CD4-positive, alpha-beta memory T cell (primary cell): ENCODE results near the gene DOP1A. TPM values are rescaled to one million over a fixed set of nuclear protein-coding genes. Genes with fewer than 3 reads are reported as not detected.

ENCODE experiments used
- CTCF ChIA-PET: fragments of 350-600 bp; sonication (Branson Sonifier 250); formaldehyde crosslinking; loops from one replicate; lab custom pipeline; 2021; ENCODE audit warnings: inconsistent platforms; ENCODE audit not compliant: partially characterized antibody; lab: Charles Lee
- POLR2A ChIA-PET: fragments of 350-600 bp; sonication (Branson Sonifier 250); formaldehyde crosslinking; loops from one replicate; lab custom pipeline; 2021; ENCODE audit not compliant: partially characterized antibody; lab: Charles Lee
- DNase-seq, 5 donors: peaks; one replicate each; pipeline versions ENCODE4 v3.0.0 to v3.0.0-alpha.2; 2020 to 2022; ENCODE audit warnings: mixed read lengths in 1 of 5
- H3K27ac ChIP-seq: one replicate; pipeline ENCODE4 v1.7.0; 2013; ENCODE audit warnings: low read depth, low read length
- H3K27me3 ChIP-seq: 2 replicates; pipeline ENCODE4 v1.7.0; 2013; ENCODE audit warnings: mild to moderate bottlenecking, low read length, moderate library complexity; ENCODE audit not compliant: insufficient read depth
- H3K36me3 ChIP-seq: 2 replicates; pipeline ENCODE4 v1.7.0; 2013; ENCODE audit warnings: mild to moderate bottlenecking, low read length, moderate library complexity; ENCODE audit not compliant: insufficient read depth
- H3K4me1 ChIP-seq: 2 replicates; pipeline ENCODE4 v1.7.0; 2013; ENCODE audit warnings: mild to moderate bottlenecking, low read length, moderate library complexity; ENCODE audit not compliant: insufficient read depth
- H3K4me3 ChIP-seq, 2 donors: one replicate each; pipeline ENCODE4 v1.7.0; 2013; ENCODE audit warnings: low read length in 2 of 2, mild to moderate bottlenecking in 1 of 2
- H3K9me3 ChIP-seq, 2 donors: one replicate each; pipeline ENCODE4 v1.7.0; 2013; ENCODE audit warnings: low read length in 2 of 2, control low read depth in 1 of 2; ENCODE audit not compliant: control insufficient read depth in 1 of 2
- H3K27ac Mint-ChIP-seq, 7 donors: one replicate each; pipeline ENCODE4 v1.8.0; 2020 to 2021; ENCODE audit warnings: mixed read lengths in 7 of 7, mild to moderate bottlenecking in 6 of 7, inconsistent platforms in 3 of 7, moderate library complexity in 3 of 7
- H3K27me3 Mint-ChIP-seq, 2 donors: one replicate each; pipeline ENCODE4 v1.8.0; 2020 to 2021; ENCODE audit warnings: mixed read lengths in 2 of 2
- H3K36me3 Mint-ChIP-seq, 2 donors: one replicate each; pipeline ENCODE4 v1.8.0; 2020 to 2021; ENCODE audit warnings: mixed read lengths in 2 of 2, inconsistent platforms in 1 of 2, mild to moderate bottlenecking in 1 of 2
- H3K4me1 Mint-ChIP-seq, 4 donors: one replicate each; pipeline ENCODE4 v1.8.0; 2020 to 2021; ENCODE audit warnings: mixed read lengths in 4 of 4, mild to moderate bottlenecking in 1 of 4
- H3K4me3 Mint-ChIP-seq, 8 donors: one replicate each; pipeline ENCODE4 v1.8.0; 2020 to 2021; ENCODE audit warnings: mixed read lengths in 8 of 8, mild to moderate bottlenecking in 7 of 8, moderate library complexity in 6 of 8, inconsistent platforms in 3 of 8
- H3K9me3 Mint-ChIP-seq, 8 donors: one replicate each; pipeline ENCODE4 v1.8.0; 2020 to 2021; ENCODE audit warnings: mixed read lengths in 8 of 8, mild to moderate bottlenecking in 5 of 8, inconsistent platforms in 3 of 8, moderate library complexity in 1 of 8
- intact Hi-C: fragments of 100-400 bp; cut with micrococcal nuclease; formaldehyde crosslinking; loops from one replicate; pipeline ENCODE4 v1.15.1; 2023
- polyA plus RNA-seq, 2 donors: library from polyadenylated mRNA; unstranded; fragments of 300-500 nt; fragmentation: Illumina TruSeq; gene quantifications; one replicate each; pipeline ENCODE4 v1.2.3, GENCODE V29; 2021
- total RNA-seq, 2 experiments: library from RNA; stranded (reverse); gene quantifications; one replicate each; pipeline ENCODE4 v1.2.3, GENCODE V29; 2021

Gene DOP1A, protein sequence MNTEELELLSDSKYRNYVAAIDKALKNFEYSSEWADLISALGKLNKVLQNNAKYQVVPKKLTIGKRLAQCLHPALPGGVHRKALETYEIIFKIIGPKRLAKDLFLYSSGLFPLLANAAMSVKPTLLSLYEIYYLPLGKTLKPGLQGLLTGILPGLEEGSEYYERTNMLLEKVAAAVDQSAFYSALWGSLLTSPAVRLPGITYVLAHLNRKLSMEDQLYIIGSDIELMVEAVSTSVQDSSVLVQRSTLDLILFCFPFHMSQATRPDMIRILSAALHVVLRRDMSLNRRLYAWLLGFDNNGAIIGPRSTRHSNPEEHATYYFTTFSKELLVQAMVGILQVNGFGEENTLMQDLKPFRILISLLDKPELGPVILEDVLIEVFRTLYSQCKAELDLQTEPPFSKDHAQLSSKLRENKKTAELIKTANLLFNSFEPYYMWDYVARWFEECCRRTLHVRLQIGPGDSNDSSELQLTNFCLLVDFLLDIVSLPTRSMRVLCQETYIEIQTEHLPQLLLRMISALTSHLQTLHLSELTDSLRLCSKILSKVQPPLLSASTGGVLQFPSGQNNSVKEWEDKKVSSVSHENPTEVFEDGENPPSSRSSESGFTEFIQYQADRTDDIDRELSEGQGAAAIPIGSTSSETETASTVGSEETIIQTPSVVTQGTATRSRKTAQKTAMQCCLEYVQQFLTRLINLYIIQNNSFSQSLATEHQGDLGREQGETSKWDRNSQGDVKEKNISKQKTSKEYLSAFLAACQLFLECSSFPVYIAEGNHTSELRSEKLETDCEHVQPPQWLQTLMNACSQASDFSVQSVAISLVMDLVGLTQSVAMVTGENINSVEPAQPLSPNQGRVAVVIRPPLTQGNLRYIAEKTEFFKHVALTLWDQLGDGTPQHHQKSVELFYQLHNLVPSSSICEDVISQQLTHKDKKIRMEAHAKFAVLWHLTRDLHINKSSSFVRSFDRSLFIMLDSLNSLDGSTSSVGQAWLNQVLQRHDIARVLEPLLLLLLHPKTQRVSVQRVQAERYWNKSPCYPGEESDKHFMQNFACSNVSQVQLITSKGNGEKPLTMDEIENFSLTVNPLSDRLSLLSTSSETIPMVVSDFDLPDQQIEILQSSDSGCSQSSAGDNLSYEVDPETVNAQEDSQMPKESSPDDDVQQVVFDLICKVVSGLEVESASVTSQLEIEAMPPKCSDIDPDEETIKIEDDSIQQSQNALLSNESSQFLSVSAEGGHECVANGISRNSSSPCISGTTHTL (N-terminal part only)
- total RNA-seq, result 10 to 100 TPM; 32.5 to 36.6 TPM
- 1 to 10 TPM in 1 of 2 donors, under 1 TPM in 1; 0.88 to 5.8 TPM for polyA plus RNA-seq

DNA sequence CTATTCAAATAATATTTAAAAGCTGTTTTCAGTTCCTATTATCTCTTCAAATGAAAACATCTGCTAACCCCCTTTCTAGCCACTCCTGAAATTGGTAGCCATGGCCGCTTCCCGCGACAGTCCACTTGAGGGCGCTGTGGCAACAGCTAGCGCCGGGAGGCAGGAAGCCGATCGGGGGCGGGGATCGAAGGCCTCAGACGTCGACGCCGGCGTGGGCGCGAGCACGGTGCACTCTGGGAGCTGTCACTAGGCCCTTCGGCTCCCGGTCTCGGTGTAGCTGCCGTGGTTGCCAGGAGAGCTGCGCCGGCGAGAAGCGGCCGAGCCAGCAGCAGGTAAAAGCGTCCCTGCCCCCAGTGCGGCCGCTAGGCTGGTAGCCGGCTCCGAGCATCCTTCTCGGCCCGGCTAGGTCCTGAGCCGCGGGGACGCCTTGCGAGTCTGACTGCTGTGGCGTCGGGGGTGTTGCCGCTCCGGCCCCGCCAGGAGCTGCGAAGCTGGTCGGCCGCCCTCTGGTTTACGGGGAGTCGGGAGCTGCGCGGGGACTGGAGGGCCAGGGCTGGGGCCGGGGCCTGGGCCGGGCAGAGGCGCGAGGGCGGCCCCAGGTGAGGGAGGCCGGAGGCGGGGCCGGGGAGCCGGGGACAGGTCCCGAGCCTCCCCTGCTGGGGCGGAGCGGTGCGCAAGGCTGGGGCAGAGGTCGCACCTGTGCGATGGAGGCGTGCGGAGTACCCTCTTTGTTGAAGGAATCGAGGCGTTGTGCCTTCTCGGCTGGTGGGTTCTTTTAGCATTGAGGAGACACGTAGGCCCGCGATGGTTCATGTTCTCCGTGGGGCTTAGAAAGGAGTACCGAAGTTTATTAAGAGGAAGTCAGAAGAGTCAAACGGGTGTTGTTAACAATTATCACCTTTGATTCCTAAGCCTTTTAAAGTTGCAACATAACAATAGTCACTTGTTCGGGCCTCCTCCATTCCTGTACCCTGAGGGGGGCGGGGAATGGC is at the start of gene DOP1A:
DOP1A (plus strand) TSS at position 224 of the 992 bp plus-strand sequence. CDS start 29,307 bp downstream, outside the sequence.
- POLR2A ChIA-PET, result interaction anchor here (0.6 to 3.8 kb wide), 8 partner anchors 10 to 821 kb away, joined by 3 to 18 read pairs (median 4); partner anchors contain the start of genes IBTK, PGM3 and RWDD2A

DNA sequence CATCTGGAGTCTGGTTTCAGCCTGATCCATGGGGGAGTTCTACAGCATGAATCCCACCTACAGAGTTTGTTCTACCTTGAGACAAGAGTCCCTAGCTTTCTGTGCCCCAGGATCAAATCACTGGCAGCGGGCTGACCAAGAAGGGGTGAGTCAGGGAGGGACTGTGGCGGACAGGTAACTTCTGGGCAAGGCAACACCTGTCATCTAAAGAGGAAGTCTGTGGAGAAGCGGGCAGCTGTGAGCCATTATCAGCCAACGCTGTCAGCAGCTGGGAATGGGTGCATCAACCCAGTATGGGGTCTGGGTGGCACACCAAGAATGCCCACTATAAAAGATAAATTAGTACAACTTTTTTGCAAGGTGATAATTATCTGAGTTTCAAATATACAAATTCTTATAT is 47.7 kb upstream of the DOP1A start:
- H3K4me3 Mint-ChIP-seq, result no peak overlapping the region
- no peaks in the 10 kb centered on the region for H3K36me3 ChIP-seq
- no peaks in the 10 kb centered on the region for H3K9me3 ChIP-seq
- POLR2A ChIA-PET, result no interaction called here
- H3K4me3 ChIP-seq, result no peak overlapping the region
- H3K4me1 Mint-ChIP-seq, result no peaks in the 10 kb centered on the region
- H3K27ac ChIP-seq, result no peak overlapping the region
- intact Hi-C loops, result no loop called here
- no peaks in the 10 kb centered on the region for H3K27me3 Mint-ChIP-seq
- no peak overlapping the region for H3K27ac Mint-ChIP-seq
- H3K27me3 ChIP-seq, result no peaks in the 10 kb centered on the region
- DNase-seq, result no peak
- no peaks in the 10 kb centered on the region for H3K4me1 ChIP-seq
- peaks cover 0 to 5% (median 0%) of the 10 kb centered on the region in 8 donors for H3K9me3 Mint-ChIP-seq
- CTCF ChIA-PET, result no interaction called here
- peaks cover 62 to 76% of the 10 kb centered on the region in 2 donors for H3K36me3 Mint-ChIP-seq

More for the DNA sequence above, at the start of gene DOP1A:
- Histone ChIP-seq H3K27me3 (no peaks in the 10 kb centered on the region), H3K27ac (peak within 1 kb of the TSS; percentile 98), H3K36me3 (no peaks in the 10 kb centered on the region), H3K4me1 (peaks cover 31% of the 10 kb centered on the region), H3K9me3 (no peaks in the 10 kb centered on the region), H3K4me3 (peak within 1 kb of the TSS; percentile 30 to 84)
- CTCF ChIA-PET, result interaction anchor here (0.7 to 7.8 kb wide), 54 partner anchors 8 to 1162 kb away, joined by 3 to 186 read pairs (median 6); partner anchors contain the start of genes CYB5R4, IBTK, PGM3 and PRSS35
- Mint-ChIP-seq H3K27me3 (no peaks in the 10 kb centered on the region), H3K4me3 (peak within 1 kb of the TSS; percentile 86 to 99 (median 95)), H3K9me3 (peaks cover 0 to 1% (median 0%) of the 10 kb centered on the region in 8 donors), H3K36me3 (peaks cover 0 to 7% of the 10 kb centered on the region in 2 donors), H3K27ac (peak within 1 kb of the TSS; percentile 92 to 97 (median 96)), H3K4me1 (peaks cover 24 to 54% (median 41%) of the 10 kb centered on the region in 4 donors)
- peak; percentile 94 to 95 (median 94) for DNase-seq
- intact Hi-C loops, result loop anchor here (1.0 to 5.0 kb wide), 8 partner anchors 55 to 1315 kb away; partner anchors contain the start of genes CEP162, CYB5R4, IBTK and PGM3

DNA sequence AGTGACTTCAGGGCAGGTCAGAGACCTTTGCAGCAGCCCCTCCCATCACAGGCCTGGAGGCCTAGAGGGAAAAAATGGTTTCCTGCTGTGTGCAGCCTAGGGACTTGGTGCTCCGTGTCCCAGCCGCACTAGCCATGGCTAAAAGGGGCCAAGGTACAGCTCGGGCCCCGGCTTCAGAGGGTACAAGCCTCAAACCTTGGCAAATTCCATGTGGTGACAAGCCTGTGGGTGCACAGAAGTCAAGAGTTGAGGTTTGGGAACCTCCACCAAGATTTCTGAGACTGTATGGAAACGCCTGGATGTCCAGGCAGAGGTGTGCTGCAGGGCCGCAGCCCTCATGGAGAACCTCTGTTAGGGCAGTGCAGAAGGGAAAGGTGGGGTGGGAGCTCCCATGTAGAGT is 35.8 kb upstream of the DOP1A start:
- intact Hi-C loops, result no loop called here
- no peaks in the 10 kb centered on the region for H3K4me1 ChIP-seq
- ChIA-PET POLR2A (no interaction called here), CTCF (no interaction called here)
- H3K9me3 ChIP-seq, result peaks cover 0 to 5% of the 10 kb centered on the region in 2 donors
- peaks cover 0 to 15% (median 9%) of the 10 kb centered on the region in 8 donors for H3K9me3 Mint-ChIP-seq
- no peak overlapping the region for H3K4me3 ChIP-seq
- H3K4me1 Mint-ChIP-seq, result no peaks in the 10 kb centered on the region
- DNase-seq, result no peak
- H3K36me3 ChIP-seq, result no peaks in the 10 kb centered on the region
- peaks cover 38 to 68% of the 10 kb centered on the region in 2 donors for H3K36me3 Mint-ChIP-seq
- no peak overlapping the region for H3K4me3 Mint-ChIP-seq
- H3K27ac Mint-ChIP-seq, result no peak overlapping the region
- no peak overlapping the region for H3K27ac ChIP-seq
- no peaks in the 10 kb centered on the region for H3K27me3 ChIP-seq
- H3K27me3 Mint-ChIP-seq, result no peaks in the 10 kb centered on the region

DNA sequence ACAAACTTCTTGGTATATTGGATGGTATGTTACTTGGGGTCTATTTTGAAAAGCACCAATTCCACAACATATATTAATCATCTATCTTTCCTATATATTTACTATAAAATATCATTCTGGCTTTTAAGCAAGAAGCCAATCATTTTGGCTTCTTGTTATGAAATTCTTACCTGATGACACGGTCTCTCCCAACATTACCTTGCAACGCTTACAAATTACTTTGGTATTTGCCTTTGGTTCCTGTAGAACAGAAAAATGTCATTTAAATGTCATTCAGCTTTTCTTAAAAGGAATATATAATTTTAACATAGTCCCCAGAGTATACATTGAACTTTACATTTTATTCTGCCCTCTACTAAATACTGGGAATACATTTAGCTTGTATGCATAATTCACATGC is 29.2 kb upstream of the DOP1A start:
- ChIA-PET POLR2A (no interaction called here), CTCF (interaction anchor here (1.4 to 2.5 kb wide), 3 partner anchors 19 to 29 kb away, joined by 3 to 6 read pairs (median 3); partner anchors contain the start of genes DOP1A and UBE3D)
- Histone ChIP-seq H3K27ac (no peak overlapping the region), H3K4me1 (no peaks in the 10 kb centered on the region), H3K27me3 (no peaks in the 10 kb centered on the region), H3K9me3 (no peaks in the 10 kb centered on the region), H3K4me3 (no peak overlapping the region), H3K36me3 (no peaks in the 10 kb centered on the region)
- Mint-ChIP-seq H3K36me3 (peaks cover 22 to 41% of the 10 kb centered on the region in 2 donors), H3K27ac (no peak overlapping the region), H3K27me3 (no peaks in the 10 kb centered on the region), H3K9me3 (peaks cover 0 to 6% (median under 1%) of the 10 kb centered on the region in 8 donors), H3K4me3 (no peak overlapping the region), H3K4me1 (no peaks in the 10 kb centered on the region)
- no peak for DNase-seq
- intact Hi-C loops, result no loop called here

DNA sequence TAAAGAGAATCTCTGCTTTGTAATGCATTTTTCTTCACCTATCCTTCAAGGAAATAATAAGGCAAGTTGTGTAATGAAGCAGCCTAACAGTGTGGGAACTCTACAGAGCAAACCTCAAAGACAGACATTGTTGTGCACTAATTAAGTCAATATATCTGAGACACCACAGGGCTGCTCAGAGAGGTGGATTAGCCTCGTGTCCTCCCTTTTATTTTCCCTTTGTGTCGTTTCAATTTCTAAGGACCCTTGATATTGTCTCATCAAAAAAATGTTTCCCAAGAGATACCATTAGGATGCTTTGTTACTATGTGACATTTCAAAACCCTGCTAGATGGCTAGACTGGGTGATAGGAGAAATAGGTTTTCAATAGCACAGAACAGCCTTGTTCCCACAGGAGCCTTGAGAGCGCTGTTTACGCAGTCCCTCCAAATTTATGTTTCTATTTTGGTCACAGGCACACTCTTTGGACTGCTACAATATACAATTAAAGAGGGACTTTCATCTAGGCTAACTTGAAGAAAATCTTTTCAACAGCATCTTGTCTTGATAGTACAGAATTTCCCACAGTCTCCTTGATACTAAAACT is 24.9 kb upstream of the DOP1A start:
- intact Hi-C loops, result no loop called here
- no peaks in the 10 kb centered on the region for H3K9me3 Mint-ChIP-seq
- Histone ChIP-seq H3K27ac (no peak overlapping the region), H3K9me3 (no peaks in the 10 kb centered on the region), H3K27me3 (no peaks in the 10 kb centered on the region), H3K4me3 (no peak overlapping the region), H3K4me1 (no peaks in the 10 kb centered on the region), H3K36me3 (no peaks in the 10 kb centered on the region)
- no peak for DNase-seq
- no peak overlapping the region for H3K27ac Mint-ChIP-seq
- H3K4me3 Mint-ChIP-seq, result no peak overlapping the region
- CTCF ChIA-PET, result interaction anchor here (0.6 kb wide), 1 partner anchor 25 kb away, joined by 3 read pairs; the partner anchor contains the start of gene DOP1A
- POLR2A ChIA-PET, result no interaction called here
- no peaks in the 10 kb centered on the region for H3K27me3 Mint-ChIP-seq
- H3K4me1 Mint-ChIP-seq, result no peaks in the 10 kb centered on the region
- peaks cover 4 to 11% of the 10 kb centered on the region in 2 donors for H3K36me3 Mint-ChIP-seq
